Left lung (tissue), 10 donors: ENCODE results near the gene MAP7D3. TPM values are rescaled to one million over a fixed set of nuclear protein-coding genes. Genes with fewer than 3 reads are reported as not detected.

Source experiments
- ATAC-seq: fragments of 200-7000 bp; cut with Tn5 transposase; one replicate; pipeline ENCODE4 v1.9.1; 2020; ENCODE audit warnings: moderate library complexity
- DNase-seq, 4 donors: peaks; one replicate each; pipeline ENCODE4 v3.0.0-alpha.2; 2013 to 2020
- H3K27ac ChIP-seq, 2 donors: fragments of 200-600 bp; sonication (generic) in 1 of 2; one replicate each; pipeline versions ENCODE4 v1.5.0 to v1.8.0; 2020 to 2021
- H3K27me3 ChIP-seq, 2 donors: fragments of 200-600 bp; sonication (generic) in 1 of 2; one replicate each; pipeline versions ENCODE4 v1.5.0 to v1.8.0; 2020 to 2021
- H3K36me3 ChIP-seq, 2 donors: fragments of 200-600 bp; sonication (generic) in 1 of 2; one replicate each; pipeline versions ENCODE4 v1.5.0 to v1.8.0; 2020 to 2021
- H3K4me1 ChIP-seq, 2 donors: fragments of 200-600 bp; one replicate each; pipeline ENCODE4 v1.8.0; 2021
- H3K4me3 ChIP-seq, 2 donors: fragments of 200-600 bp; sonication (generic) in 1 of 2; one replicate each; pipeline versions ENCODE4 v1.5.0 to v1.8.0; 2020 to 2021; ENCODE audit warnings: mild to moderate bottlenecking in 1 of 2
- H3K9me3 ChIP-seq, 2 donors: fragments of 200-600 bp; sonication (generic) in 1 of 2; one replicate each; pipeline versions ENCODE4 v1.5.0 to v1.8.0; 2020 to 2021
- intact Hi-C, 2 donors: fragments of 100-400 bp; cut with DNase I; formaldehyde crosslinking; loops; one replicate each; pipeline versions ENCODE4 v1.11.2 to v1.14.2; 2022
- polyA plus RNA-seq, 6 donors: library from polyadenylated mRNA; unstranded; fragments of 120-200 nt; gene quantifications; one replicate each; pipeline ENCODE4 v1.2.1, GENCODE V29; 2013; ENCODE audit not compliant: insufficient read length in 6 of 6
- total RNA-seq, 2 donors: library from RNA; stranded (reverse); fragmentation: NEBNext Ultra II Directional; extraction: Animal tissue kit (Norgen Biotek cat#: 25700); gene quantifications; one replicate each; pipeline ENCODE4 v1.2.1, GENCODE V29; 2021
- TF ChIP-seq, protein P1 (sequence below), 2 donors: fragments of 200-600 bp; sonication (generic) in 1 of 2; IDR thresholded peaks; one replicate each; pipeline versions ENCODE4 v1.5.0 to v1.8.0; 2021; ENCODE audit warnings: antibody characterized with exemption in 2 of 2
- donor health status: DM: no; HTN: yes; CAD: no.
- donor health status: DM: no; HTN: no; CAD: no.

MAP7D3 gene
- total and polyA plus RNA-seq, 8 donors, result 7.6 to 19.7 (median 16.5) TPM

- Histone ChIP-seq H3K4me3 (no peak overlapping the region), H3K27ac (no peak overlapping the region), H3K27me3 (no peaks in the 10 kb centered on the region), H3K36me3 (no peaks in the 10 kb centered on the region), H3K9me3 (no peaks in the 10 kb centered on the region), H3K4me1 (no peaks in the 10 kb centered on the region)
- no peak for ATAC-seq
- TF ChIP-seq, protein P1, sequence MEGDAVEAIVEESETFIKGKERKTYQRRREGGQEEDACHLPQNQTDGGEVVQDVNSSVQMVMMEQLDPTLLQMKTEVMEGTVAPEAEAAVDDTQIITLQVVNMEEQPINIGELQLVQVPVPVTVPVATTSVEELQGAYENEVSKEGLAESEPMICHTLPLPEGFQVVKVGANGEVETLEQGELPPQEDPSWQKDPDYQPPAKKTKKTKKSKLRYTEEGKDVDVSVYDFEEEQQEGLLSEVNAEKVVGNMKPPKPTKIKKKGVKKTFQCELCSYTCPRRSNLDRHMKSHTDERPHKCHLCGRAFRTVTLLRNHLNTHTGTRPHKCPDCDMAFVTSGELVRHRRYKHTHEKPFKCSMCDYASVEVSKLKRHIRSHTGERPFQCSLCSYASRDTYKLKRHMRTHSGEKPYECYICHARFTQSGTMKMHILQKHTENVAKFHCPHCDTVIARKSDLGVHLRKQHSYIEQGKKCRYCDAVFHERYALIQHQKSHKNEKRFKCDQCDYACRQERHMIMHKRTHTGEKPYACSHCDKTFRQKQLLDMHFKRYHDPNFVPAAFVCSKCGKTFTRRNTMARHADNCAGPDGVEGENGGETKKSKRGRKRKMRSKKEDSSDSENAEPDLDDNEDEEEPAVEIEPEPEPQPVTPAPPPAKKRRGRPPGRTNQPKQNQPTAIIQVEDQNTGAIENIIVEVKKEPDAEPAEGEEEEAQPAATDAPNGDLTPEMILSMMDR (IDR thresholded peaks at IDR 0.05), result no peak
- intact Hi-C loops, result no loop called here
- no peak for DNase-seq
Observed at GRCh38 chrX:136163689-136164088, 87.5 kb downstream of the MAP7D3 start.

Other genes with a start within 250 kb of the MAP7D3 start
- 100 to 1,000 TPM; 118 to 150 TPM for gene FHL1, start 103.9 kb downstream of the MAP7D3 start, total RNA-seq
- gene FHL1, start 103.9 kb downstream of the MAP7D3 start, polyA plus RNA-seq, result 100 to 1,000 TPM; 234 to 276 (median 258) TPM
- under 1 TPM in 1 of 2 donors, not detected in 1; 0.03 TPM for gene ADGRG4, start 49.6 kb upstream of the MAP7D3 start, total RNA-seq
- gene ADGRG4, start 49.6 kb upstream of the MAP7D3 start, polyA plus RNA-seq, result not detected
- gene BRS3, start 236.5 kb upstream of the MAP7D3 start, total RNA-seq, result not detected
- under 1 TPM in 1 of 6 donors, not detected in 5; 0.08 TPM for gene BRS3, start 236.5 kb upstream of the MAP7D3 start, polyA plus RNA-seq
- gene HTATSF1, start 246.2 kb upstream of the MAP7D3 start, total RNA-seq, result 10 to 100 TPM; 26.7 to 26.8 TPM
- gene HTATSF1, start 246.2 kb upstream of the MAP7D3 start, polyA plus RNA-seq, result 100 to 1,000 TPM in 2 of 6 donors, 10 to 100 TPM in 4; 84.3 to 105 (median 95.5) TPM